HG02759 (cell line): ENCODE results near the gene PTPN2.
"Not testable (repeated sequence)": the region's sequence is repeated elsewhere in the genome, so short reads cannot be mapped to it uniquely, and the experiment has no call there.

Experiments
- ATAC-seq: cut with Tn5 transposase; IDR thresholded peaks from one replicate; pipeline ENCODE4 v1.9.1; 2021; ENCODE audit warnings: mild to moderate bottlenecking, moderate library complexity; ENCODE audit not compliant: unreplicated experiment

The PTPN2 gene

DNA sequence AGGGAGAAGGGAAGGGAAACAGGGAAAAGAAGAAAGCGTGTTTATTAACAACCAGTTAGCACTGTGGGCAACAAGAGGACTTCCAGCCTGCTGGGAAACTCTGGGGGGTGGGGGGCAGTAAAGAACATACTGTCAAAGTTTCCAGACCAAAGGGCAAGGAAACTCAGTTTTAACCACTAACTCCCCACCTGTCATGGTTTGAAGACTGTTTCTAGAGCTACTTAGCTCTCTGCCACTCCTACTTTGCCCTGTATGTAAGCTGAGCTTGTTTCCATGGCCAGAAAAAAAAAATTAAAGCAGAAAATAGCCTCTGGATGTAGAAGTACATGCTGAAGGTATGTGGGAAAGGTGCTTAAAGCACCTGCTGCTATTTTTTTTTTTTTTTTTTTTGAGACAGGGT, 11.0 kb upstream of the PTPN2 start:
- no peak for ATAC-seq

DNA sequence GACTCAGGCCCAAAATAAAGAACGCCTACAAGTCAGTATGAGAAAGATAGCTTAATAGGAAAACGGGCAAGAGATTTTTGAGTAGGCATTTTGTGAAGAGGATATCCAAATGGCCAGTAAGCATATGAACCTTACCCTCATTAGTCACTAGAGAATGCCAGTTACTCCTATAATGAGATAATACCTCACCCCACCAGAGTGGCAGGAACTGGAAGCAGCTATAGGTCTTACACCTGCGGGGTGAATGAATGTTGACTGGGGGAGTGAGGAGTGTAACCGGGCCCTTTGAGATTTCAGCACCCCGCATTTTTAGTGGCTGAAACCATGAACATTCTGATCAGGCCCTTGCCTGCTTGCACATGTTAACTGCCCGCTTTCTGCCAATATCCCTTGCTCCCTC, 7.5 kb upstream of the PTPN2 start:
- ATAC-seq = no peak

DNA sequence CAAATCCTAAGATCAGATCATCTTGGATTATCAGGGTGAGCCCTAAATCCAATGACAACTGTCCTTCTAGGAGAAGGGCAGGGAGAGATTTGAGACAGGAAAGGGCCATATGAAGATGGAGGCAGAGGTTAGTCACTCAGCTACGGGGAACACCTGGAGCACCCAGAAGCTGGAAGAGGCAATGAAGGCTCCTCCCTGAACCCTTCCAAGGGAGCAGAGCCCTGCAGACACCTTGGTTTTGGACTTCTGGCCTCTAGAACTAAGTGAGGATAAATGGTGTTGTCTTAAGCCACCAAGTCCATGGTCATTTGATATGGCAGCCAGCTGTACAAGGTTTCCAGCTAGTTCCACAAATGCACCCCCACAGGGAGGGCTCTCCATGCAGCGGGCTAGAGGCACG, 6.9 kb upstream of the PTPN2 start:
- no peak for ATAC-seq

DNA sequence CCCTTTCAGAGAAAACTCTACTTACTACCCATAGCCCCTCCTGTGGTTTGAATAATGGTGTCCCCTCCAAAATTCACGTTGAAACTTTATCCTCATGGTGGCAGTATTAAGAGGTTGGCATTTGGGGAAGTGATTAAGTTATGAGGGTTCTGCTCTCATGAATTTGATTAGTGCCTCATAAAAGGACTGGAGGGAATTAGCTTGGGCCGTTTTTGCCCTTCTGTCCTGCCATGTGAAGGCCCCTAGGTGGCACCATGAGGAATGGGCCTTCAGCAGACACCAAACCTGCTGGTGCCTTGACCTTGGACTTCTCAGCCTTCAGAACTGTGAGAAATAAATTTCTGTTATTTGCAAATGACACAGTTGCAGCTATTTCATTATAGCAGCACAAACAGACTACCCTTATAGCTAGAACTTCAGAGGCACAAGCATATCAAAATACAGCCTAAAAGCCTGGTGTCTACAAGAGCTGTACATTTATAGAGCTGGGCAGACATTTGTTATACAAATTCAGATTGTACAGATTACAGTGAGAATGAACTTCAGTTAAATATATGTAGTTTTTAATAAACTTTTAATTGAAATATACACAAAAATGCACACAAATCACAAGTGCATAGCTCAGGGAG, 2.6 kb upstream of the PTPN2 start:
- ATAC-seq = no peak

DNA sequence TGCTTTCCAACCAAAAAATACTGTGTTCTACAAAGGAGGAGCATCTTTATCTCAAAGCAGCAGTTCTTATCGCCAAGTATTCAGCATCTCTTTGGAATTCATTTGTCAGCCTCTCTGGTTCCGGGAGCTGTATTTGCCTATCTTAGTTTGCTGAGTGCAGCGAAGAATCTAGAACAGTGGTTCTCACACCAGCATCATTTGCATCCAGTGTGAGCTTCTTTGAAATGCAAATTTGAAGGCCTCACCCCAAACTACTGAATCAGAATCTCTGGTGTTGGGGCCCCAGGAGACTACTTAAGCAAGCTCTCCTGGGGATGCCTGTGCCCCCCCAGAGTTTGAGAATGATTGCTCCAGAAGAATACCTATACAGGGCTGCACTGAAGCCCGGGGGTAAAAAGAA, 1.5 kb upstream of the PTPN2 start:
- ATAC-seq = no peak

DNA sequence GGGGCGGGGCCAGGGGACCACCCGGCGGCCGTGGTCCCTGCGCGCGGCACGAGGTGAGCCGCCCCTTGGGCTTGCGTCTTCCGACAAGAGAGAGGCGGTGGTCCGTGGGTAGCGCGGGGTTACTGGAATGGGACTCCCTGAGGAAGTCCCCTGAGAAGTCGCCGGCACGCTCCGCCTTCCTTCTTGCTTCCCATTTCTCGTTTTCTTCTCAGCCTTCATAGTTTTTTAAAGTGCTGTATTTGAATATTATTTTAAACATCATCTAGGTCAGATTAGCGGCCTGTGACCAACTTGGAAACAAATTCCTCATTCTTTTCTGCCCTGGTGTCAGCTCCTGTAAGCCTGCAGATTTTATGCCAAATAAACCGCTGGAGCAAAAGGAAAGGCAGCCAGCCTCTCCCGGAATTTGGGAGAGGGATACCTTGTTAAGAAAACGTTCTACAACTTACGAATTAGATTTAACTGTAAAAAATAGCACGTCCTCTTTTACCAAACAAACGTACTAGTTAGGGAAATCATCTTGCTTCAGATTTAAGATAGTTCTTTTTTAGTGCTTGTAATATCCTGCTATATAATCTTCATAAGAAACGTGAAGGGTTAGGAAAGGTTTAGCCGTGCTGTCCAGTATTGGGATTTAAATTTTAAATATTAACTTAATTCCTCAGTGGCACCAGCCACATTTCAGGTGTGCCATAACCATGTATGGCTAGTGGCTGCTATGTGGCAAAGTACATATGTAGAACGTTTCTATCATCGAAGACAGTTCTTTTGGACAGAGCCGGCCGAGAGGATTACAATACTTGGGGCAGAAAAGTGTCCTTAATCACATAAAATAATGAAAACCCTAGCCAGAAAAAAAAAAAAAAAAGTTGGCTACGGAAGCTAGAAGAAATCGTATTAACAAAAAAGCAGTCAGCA, 628 bp upstream of the PTPN2 start:
- no peak for ATAC-seq

DNA sequence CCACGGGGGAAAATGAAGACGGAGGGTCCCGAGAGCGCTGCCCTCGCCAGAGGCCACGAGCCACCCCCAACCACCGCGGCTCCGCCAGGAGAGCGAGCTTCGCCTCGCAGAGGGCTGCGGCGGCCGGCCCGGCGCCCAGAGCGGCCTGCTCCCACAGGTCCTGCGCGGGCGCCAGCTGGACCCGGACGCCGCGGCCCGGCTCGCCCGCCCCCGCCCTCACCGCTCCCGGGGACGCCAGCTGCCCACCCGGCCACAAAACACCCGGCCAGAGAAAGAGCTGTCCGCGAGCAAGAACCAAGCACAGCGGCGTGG, 709 bp downstream of the PTPN2 start:
- peak; percentile 12 for ATAC-seq

DNA sequence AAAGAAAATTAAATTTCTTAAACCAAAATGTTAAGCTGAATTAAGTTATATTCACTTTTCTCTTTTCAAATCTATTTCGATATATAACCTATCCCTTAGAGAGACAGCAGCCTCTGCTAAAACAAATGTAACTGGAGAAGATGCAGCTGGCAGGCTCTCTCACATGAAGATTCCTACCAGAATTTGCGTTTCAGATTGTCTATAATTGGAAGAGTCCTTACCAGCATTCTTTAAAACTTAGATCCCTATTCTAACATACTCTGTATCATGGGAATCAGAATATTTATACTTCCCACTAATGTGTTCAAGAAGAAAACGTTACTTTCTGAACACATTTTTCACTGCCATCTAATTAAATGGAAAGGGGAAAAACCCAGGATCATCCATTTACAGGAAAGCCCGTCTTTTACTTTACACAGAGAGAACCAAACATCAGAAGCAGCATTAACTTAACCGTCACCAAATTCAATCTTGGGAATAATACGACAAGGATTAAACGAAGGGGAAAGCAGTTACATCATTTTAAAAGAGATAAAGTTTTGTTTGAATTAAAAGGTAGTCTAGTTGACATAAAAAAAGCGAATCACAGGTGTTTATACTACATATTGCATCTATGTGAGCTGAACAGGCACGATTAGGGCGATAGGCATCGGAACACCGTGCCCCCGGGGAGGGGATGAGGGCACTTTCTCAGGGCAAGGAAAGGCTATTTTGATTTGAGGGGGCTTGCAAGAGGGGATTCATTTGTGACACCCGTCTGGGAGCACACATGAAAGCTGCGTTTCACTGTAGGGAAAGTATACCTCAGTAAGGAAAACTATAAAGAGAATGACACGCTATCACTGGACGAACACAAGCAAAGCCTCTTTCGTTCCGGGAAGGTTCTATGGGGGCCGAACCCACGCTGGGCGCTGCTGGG, 1.3 kb downstream of the PTPN2 start:
- ATAC-seq = no peak

DNA sequence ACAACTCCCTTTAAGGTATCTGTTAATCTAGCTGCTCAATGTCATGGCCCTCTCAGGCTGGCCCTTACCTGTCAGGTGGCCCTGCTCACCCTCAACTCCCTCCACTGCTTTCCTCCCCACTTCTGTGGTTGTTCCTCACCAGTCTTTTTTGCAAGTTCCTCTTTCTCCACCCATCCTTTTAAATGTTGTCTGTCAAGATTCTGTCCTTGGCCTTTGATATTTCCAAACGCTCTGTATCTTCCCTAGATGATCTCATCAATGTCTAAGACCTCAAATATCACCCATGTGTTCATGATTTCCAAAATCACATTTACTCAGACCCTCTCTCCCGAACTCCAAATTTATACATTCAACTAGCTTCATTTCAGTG, 3.5 kb downstream of the PTPN2 start:
- ATAC-seq = no peak

DNA sequence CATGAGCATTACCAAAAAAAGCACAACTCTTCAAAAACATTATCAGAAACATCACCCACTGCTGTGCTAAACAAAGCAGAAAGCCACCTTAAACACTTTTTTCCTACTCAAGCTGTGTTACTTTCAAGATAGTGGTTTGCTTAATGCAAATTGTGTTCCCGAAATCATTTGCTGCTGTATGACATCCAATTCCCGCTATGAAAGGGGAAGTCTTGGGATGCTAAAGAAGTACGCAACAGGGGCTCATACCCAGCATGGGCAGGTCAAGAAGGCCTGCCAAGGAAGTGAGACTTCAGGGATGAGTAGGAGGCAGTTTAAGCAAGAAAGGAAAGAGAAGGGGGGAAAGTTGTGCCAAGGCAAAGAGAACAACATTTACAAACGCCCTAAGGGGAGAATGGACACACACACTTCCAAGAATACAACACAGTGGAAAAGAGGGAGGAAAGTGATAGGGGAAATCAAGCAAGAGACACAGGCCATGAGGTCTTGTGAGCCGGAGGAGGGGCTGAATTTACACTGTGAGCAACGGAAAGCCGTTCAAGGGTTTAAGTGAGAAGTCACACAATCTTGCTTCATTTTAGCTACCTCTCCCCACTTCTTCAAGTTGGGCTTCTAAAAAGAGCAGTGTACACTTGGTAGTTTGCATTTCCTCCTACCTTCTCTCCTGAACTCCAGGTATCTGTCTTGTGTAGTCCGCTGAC, 4.0 kb downstream of the PTPN2 start:
- no peak for ATAC-seq

DNA sequence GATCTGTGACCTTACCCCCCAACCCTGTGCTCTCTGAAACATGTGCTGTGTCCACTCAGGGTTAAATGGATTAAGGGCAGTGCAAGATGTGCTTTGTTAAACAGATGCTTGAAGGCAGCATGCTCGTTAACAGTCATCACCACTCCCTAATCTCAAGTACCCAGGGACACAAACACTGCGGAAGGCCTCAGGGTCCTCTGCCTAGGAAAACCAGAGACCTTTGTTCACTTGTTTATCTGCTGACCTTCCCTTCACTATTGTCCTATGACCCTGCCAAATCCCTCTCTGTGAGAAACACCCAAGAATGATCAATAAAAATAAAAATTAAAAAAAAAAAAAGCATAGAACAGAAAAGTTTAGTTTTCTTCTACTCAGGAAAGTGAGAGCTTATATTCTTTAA, 9.0 kb downstream of the PTPN2 start:
- ATAC-seq = not testable (repeated sequence)

DNA sequence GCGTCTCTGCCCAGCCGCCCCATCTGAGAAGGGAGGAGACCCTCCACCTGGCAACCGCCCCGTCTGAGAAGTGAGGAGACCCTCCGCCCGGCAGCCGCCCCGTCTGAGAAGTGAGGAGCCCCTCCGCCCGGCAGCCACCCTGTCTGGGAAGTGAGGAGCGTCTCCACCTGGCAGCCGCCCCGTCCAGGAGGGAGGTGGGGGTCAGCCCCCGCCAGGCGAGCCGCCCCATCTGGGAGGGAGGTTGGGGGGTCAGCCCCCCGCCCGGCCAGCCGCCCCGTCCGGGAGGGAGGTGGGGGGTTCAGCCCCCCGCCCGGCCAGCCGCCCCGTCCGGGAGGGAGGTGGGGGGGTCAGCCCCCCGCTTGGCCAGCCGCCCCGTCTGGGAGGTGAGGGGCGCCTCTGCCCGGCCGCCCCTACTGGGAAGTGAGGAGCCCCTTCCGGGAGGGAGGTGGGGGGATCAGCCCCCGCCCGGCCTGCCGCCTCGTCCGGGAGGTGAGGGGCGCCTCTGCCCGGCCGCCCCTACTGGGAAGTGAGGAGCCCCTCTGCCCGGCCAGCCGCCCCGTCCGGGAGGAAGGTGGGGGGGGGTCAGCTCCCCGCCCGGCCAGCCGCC, 10.0 kb downstream of the PTPN2 start:
- ATAC-seq = not testable (repeated sequence)

DNA sequence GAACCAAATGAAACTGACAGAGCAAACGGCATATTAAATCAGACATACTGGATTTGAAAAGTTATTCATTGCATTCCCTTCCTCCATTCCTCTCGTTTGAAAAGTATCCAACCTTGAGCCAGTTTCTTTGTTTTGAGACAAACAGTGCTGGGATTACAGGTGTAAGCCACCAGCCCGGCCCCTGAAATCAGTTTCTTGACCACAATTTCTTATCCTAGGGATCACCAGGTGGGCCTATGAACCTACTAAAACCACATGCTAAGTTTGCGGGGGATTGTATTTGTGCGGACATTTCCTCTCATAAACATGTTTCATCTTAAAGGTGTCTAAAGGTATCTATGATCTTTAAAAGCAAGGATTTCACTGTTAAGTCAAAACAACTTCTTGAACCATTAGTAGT, 11.6 kb downstream of the PTPN2 start:
- ATAC-seq = no peak

DNA sequence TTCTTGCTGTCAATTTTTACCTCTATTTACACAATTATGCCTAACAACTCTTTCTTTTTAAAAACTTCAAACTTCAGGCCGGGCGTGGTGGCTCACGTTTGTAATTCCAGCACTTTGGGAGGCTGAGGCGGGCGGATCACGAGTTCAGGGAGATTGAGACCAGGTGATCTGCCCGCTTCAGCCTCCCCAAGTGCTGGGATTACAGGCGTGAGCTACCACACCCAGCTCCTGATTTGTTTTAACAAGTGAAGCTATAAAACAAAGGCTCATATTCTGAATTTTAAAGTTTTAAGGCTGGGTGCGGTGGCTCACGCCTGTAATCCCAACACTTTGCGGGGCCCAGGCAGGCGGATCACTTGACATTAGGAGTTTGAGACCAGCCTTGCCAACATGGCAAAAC, 15.5 kb downstream of the PTPN2 start:
- no peak for ATAC-seq

DNA sequence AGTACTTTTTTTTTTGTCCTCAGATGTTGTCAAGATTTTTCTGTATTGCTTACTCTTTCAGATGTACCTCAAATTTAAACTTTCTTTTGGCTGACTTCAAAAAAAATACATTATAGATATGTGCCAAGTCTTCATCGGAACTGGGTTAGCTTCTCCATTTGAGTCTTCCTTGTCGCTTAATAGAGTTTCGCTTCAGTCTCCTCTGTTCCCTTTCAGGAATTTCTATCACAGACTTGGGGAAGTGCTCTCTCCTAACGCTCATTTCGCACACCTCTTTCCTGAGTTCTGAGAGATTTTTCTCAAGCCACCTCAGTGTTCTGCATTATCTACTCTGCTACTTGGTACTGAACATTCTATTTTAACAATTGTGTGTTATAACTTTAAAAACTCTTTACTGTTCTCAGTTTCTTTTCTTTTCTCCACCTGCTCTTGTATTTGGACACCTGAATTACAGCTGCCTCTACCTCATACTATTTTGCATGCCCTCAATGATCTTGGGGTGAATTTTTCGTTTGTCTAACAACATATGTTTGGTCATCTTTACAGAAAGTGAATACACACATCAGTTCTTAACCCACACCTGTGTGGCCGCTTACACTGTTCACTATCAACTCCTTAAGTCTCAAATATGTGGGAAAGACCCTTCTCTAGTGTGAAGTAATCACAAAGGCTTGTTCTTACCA, 16.5 kb downstream of the PTPN2 start:
- peak; percentile 47 for ATAC-seq

DNA sequence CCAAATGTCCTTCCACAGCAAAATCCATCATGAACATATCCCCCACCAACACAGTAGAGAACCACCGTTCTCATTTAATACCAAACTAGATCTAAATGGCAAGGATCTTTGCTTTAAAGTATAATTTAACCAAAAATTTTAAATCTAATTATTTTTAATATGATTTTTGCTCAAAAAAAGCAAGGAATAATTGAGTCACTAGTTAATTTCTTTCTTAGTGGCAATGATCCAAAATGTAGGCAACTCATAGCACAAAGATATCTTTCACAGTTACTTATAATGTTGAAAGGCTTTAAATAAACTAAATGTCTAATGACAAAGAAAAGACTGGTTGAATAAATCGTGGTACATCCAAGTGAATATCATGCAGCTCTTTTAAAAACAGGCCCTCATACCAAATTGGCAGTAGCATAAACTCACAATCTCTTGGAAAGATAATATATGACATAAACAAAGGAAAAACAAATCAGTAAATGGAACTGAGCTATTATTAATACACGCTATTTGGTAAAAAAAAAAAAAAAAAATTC, 20.3 kb downstream of the PTPN2 start:
- ATAC-seq = no peak

DNA sequence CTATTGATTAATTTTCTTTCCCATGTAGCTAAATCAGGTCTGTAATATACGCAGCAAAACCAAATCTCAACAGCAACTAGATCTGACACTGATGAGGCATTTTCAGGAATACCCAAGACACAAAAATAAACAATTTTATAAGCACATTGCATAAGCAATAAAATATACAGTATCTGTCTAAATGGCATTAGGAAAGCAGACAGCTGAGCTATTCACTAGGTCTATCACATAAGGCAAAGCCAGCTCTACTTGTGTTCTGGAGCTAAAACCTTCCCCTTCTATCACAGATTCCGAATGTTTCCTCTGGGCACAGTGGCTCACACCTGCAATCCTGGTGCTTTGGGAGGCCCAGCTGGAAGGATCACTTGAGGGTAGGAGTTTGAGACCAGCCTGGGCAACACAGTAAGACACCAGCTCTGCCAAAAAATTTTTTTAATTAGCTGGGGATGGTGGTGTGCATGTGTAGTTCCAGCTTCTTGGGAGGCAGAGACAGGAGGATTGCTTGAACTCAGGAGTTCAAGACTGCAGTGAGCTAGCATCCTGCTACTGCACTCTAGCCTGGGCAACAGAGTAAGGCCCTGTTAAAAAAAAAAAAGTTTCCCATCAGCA, 21.1 kb downstream of the PTPN2 start:
- ATAC-seq = no peak

DNA sequence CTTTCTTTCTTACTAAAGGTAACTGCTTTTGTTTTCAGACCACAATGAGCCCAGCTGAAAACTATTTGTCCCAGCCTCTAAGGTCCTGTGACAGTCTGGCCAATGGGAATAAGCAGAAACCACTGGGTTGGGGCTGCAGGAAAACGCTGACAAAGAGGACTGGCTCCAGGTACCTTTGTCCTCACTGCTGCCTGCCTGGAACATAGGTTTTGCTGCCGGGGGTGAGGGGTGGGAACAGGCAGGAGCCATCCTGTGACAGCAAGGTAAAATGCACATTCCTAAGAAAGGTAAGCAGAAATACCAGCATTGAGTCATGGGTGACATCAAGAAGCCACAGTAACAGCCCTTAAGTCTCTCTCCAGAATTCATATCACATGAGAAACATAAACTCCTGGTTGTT, 21.6 kb downstream of the PTPN2 start:
- ATAC-seq = no peak

DNA sequence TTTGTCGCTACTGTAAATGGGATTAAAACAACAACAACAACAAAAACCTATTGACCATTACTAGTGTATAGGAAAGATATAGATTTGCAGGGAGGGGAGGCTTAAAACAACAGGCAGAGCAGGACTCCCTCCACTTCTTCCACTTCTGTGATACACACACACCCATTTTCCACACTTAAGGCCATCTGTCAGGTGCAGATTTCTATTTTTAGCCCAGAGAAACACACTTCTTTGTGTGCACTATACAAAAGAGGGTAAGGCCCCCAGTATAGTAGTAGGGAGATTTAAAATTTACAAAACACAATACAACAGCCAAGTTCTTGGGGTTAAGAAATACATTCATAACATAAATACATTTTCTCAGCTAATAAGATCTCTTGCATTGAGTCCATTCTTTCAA, 22.4 kb downstream of the PTPN2 start:
- ATAC-seq = no peak
